Measurements from ENCODE around the gene LAP3.

- no peak for TF ChIP-seq CTCF (IDR thresholded peaks at IDR 0.05)
- TF ChIP-seq POLR2AphosphoS5 (IDR thresholded peaks at IDR 0.05; ENCODE audit: insufficient read depth in 1 of 2, low read depth in 1 of 2) = no peak
Measured at GRCh38 chr4:17589355-17589754, 12.4 kb downstream of the LAP3 start.

Data from vagina (tissue), 2 donors.